ENCODE measurements around the gene UBE2I. TPM values are rescaled to one million over a fixed set of nuclear protein-coding genes. Genes with fewer than 3 reads are reported as not detected.

Gene UBE2I
- total RNA-seq, 1 donor from 2014 or later, result 143 TPM

DNA sequence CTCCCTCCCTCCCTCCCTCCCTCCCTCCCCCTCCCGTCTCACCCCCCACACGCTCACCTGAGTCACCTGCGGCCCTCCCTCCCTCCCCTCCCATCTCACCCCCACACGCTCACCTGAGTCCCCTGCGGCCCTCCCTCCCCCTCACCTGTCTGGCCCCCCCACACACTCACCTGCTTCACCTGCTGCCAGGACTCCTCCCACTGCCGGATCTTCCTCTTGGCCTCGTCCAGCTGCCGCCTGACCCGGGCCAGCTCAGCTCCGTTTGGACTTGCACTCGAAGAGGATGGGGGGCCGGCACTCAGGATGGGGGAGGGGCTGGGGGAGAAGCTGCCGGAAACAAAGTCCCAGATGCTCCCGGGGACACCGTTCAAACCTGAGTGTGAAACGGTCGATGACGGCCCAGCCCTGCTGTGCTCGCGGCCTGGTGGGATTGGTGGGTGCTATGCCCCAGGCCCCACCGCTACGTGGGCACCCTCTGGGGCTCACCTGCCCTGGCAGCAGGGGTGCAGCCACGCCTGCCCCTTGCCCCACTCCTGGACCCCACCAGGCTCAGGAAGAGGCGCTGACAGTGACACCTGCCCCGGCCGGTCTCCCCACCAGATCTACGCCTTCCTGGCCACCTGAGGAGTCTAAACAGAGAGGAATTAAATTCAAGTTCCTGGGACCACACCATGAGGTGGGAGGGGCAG is 58.2 kb downstream of the UBE2I start:
- Histone ChIP-seq H3K9me3 (ENCODE audit: insufficient read depth, low read depth, low read length) (no peaks in the 10 kb centered on the region), H3K27ac (ENCODE audit: low read depth, low read length) (no peak overlapping the region), H3K79me2 (ENCODE audit: insufficient read depth, low read length) (peaks cover 3% of the 10 kb centered on the region), H2AFZ (ENCODE audit: low read depth, low read length) (no peak overlapping the region), H3K4me1 (ENCODE audit: insufficient read depth, low read length) (no peaks in the 10 kb centered on the region), H3K36me3 (ENCODE audit: insufficient read depth, low read length) (peaks cover 6% of the 10 kb centered on the region), H3K4me2 (ENCODE audit: low read length) (no peak overlapping the region), H4K20me1 (ENCODE audit: insufficient read depth, low read length) (peaks cover 14% of the 10 kb centered on the region), H3K4me3 (ENCODE audit: insufficient read depth, low read depth, low read length) (no peak overlapping the region), H3K27me3 (ENCODE audit: insufficient read depth, low read length) (no peaks in the 10 kb centered on the region), H3K9ac (ENCODE audit: low read length) (no peak overlapping the region)
- no peak overlapping the region for H3K4me3 Mint-ChIP-seq (ENCODE audit: unreplicated experiment)
- TF ChIP-seq EZH2 (IDR thresholded peaks at IDR 0.05; ENCODE audit: insufficient read depth, low read length), result no peak
- TF ChIP-seq, protein P1, sequence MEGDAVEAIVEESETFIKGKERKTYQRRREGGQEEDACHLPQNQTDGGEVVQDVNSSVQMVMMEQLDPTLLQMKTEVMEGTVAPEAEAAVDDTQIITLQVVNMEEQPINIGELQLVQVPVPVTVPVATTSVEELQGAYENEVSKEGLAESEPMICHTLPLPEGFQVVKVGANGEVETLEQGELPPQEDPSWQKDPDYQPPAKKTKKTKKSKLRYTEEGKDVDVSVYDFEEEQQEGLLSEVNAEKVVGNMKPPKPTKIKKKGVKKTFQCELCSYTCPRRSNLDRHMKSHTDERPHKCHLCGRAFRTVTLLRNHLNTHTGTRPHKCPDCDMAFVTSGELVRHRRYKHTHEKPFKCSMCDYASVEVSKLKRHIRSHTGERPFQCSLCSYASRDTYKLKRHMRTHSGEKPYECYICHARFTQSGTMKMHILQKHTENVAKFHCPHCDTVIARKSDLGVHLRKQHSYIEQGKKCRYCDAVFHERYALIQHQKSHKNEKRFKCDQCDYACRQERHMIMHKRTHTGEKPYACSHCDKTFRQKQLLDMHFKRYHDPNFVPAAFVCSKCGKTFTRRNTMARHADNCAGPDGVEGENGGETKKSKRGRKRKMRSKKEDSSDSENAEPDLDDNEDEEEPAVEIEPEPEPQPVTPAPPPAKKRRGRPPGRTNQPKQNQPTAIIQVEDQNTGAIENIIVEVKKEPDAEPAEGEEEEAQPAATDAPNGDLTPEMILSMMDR (IDR thresholded peaks at IDR 0.05; ENCODE audit: insufficient read depth, low read depth, low read length), result no peak
- DNase-seq (ENCODE audit: low read depth), result no peak
- no peak overlapping the region for H3K27ac Mint-ChIP-seq (ENCODE audit: unreplicated experiment)
- no peak for FAIRE-seq
- H3K9me3 Mint-ChIP-seq (ENCODE audit: unreplicated experiment), result no peaks in the 10 kb centered on the region
- H3K36me3 Mint-ChIP-seq (ENCODE audit: low read depth, unreplicated experiment), result peaks cover 1% of the 10 kb centered on the region
- H3K27me3 Mint-ChIP-seq (ENCODE audit: low read depth, unreplicated experiment), result no peaks in the 10 kb centered on the region
- no peaks in the 10 kb centered on the region for H3K4me1 Mint-ChIP-seq (ENCODE audit: low read depth, unreplicated experiment)

DNA sequence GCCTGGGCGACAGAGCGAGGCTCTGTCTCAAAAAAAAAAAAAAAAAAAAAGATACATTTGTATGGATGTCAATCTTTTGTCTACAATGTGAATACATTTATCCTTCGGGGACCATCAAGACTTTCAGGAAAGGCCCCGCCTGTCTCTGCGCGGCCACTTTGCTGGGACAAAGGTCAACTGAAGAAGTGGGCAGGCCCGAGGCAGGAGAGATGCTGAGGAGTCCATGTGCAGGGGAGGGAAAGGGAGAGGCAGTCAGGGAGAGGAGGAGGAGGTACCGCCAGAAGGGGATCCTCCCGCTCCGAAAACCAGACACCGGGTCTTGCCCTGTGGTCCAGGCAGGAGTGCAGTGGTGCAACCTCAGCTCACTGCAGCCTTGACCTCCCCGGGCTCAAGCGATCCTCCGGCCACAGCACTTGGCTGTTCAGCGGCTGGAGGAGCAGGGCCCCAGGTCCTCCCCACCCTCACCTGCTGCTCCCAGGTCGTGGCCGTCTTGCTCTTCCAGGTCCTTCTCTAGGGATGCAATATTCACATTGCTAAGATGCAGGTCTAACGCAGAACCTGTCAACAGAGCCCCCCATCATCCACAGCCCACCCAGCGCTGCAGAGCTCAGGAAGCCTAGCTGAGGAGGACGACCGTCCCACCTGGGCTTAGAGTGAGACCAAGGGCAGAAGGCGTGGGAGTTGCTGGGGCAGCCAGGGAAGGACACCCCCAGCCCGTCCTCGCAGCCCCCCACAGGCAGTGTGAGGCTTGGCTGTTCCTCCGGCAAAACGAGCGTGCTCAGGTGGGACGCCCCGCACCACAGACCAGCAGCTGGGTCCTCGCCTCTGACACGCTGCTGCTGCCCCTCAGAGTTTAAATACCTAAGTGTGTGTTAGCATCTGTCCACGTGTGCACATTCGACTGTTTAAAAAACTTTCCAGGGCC is 61.9 kb downstream of the UBE2I start:
- FAIRE-seq, result no peak
- no peaks in the 10 kb centered on the region for H3K9me3 ChIP-seq (ENCODE audit: insufficient read depth, low read depth, low read length)
- H3K4me1 ChIP-seq (ENCODE audit: insufficient read depth, low read length), result no peaks in the 10 kb centered on the region
- H3K4me3 ChIP-seq (ENCODE audit: insufficient read depth, low read depth, low read length), result no peak overlapping the region
- no peaks in the 10 kb centered on the region for H3K36me3 ChIP-seq (ENCODE audit: insufficient read depth, low read length)
- no peak for DNase-seq (ENCODE audit: low read depth)
- Mint-ChIP-seq H3K36me3 (ENCODE audit: low read depth, unreplicated experiment) (peaks cover 1% of the 10 kb centered on the region), H3K9me3 (ENCODE audit: unreplicated experiment) (no peaks in the 10 kb centered on the region), H3K4me3 (ENCODE audit: unreplicated experiment) (no peak overlapping the region), H3K27ac (ENCODE audit: unreplicated experiment) (no peak overlapping the region), H3K27me3 (ENCODE audit: low read depth, unreplicated experiment) (no peaks in the 10 kb centered on the region), H3K4me1 (ENCODE audit: low read depth, unreplicated experiment) (no peaks in the 10 kb centered on the region)
- no peak overlapping the region for H2AFZ ChIP-seq (ENCODE audit: low read depth, low read length)
- no peak overlapping the region for H3K27ac ChIP-seq (ENCODE audit: low read depth, low read length)
- no peak for TF ChIP-seq EZH2 (IDR thresholded peaks at IDR 0.05; ENCODE audit: insufficient read depth, low read length)
- TF ChIP-seq, protein P1 (IDR thresholded peaks at IDR 0.05; ENCODE audit: insufficient read depth, low read depth, low read length), result no peak
- H3K27me3 ChIP-seq (ENCODE audit: insufficient read depth, low read length), result no peaks in the 10 kb centered on the region
- no peak overlapping the region for H3K4me2 ChIP-seq (ENCODE audit: low read length)
- H4K20me1 ChIP-seq (ENCODE audit: insufficient read depth, low read length), result peaks cover 3% of the 10 kb centered on the region
- H3K9ac ChIP-seq (ENCODE audit: low read length), result no peak overlapping the region
- H3K79me2 ChIP-seq (ENCODE audit: insufficient read depth, low read length), result no peaks in the 10 kb centered on the region
